Suppressor macrophage treated with lipopolysaccharide for 4 hours (primary cell): Measurements from ENCODE around the gene MCC.
A peak's percentile ranks its signal among the peaks of the same experiment; 100 is the strongest.

Experiments
- DNase-seq: peaks from one replicate; pipeline ENCODE4 v3.0.0-alpha.2; 2020

Gene MCC

DNA sequence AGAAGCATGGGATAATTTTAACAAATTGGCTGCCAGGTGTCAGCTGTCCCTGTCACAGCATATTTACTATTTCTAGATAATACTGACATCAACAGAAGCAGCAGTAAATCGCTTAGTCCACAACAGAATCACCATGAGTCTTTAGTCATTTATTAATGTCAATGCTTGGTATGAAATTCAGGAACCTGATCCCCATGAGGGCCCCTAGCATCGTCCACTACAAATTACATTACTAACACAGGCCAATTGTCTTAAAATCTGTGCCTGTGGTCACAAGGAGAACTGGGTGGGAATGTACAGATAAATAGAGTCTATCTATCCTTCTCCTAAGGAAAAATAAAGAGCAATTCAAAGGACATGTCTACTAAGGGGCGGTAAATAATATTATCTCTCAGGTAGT is 129.6 kb downstream of the MCC start:
- no peak for DNase-seq

DNA sequence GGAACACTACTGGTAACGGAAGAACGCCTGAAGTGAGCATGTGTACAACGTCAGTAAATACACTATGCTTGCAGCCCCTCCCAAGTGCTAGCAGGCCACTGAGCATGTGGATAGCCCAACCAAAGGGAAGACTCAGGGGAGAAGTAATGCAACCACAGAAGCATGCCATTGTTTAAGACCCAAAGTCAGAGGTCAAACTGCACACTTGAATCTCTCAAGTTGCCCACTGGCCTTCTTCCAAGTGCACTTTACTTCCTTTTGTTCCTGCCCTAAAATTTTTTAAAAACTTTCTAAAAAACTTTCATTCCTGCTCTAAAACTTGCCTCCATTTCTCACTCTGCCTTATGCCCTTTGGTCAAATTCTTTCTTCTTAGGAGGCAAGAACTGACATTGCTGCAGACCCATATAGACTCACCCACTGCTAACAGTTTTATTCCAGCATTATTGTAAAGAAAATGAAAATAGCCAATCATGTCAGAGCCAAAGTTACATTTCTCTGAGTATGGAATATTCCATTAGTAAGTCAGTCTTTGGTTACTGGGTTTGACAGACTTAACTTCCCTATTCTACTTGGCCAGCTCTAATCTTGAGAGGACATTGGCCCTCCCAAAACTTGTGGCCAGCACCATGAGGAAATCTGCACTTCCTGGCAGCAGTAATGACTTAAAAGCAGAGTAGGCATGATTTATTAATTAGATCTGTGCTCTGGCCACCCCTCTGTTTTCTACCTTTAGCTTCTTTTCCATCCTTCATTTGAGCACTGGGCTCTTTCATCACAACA is 130.4 kb downstream of the MCC start:
- DNase-seq, result peak; percentile 42

DNA sequence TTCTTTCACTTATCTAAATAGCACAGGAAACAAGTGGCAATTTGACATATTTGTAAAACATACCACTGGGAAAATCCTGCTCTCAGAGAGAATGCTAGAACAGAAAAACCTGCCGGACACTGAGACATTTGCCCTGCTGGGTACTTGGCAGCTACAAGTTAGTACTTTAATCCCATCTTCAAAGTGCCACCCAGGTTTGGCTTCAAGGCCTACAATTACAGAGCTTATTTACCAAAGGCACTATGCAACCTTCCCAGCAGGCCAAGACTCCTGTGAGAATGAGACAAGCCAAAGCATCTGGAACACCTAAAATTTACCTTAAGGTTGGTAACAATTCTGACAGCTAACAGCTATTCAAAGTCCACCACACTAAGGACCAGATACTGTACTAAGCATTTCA is 131.8 kb downstream of the MCC start:
- no peak for DNase-seq

DNA sequence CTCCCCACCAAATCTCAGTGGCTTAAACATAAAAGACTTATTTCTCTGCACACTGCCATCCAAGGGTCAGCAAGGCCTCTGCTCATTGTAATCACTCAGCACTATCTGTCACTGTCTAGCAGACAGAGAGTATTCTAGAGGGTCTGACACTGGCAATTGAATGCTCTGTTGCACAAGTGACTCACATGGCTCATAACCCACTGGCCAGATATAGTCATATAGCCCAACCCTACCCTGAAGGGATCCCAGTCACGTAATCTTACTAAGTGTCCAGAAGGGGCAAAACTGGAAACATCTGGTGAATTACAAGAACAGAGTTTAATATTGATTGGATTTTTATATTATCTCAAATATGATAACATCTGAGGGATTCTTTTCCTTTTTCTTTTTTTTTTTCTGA is 134.2 kb downstream of the MCC start:
- DNase-seq, result no peak

DNA sequence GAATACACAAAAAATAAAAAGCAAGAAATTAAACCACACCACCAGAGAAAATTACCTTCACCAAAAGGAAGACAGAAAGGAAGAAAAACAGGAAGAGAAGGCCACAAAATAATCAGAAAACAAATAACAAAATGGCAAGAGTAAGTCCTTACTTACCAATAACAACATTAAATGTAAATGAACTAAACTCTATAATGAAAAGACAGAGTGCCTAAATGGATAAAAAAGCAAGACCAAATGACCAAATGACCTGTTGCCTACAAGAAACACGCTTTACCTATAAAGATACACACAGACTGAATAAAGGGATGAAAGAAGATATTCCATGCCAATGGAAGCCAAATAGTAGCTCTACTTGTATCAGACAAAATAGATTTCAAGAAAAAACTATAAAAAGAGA is 140.7 kb downstream of the MCC start:
- DNase-seq, result no peak

DNA sequence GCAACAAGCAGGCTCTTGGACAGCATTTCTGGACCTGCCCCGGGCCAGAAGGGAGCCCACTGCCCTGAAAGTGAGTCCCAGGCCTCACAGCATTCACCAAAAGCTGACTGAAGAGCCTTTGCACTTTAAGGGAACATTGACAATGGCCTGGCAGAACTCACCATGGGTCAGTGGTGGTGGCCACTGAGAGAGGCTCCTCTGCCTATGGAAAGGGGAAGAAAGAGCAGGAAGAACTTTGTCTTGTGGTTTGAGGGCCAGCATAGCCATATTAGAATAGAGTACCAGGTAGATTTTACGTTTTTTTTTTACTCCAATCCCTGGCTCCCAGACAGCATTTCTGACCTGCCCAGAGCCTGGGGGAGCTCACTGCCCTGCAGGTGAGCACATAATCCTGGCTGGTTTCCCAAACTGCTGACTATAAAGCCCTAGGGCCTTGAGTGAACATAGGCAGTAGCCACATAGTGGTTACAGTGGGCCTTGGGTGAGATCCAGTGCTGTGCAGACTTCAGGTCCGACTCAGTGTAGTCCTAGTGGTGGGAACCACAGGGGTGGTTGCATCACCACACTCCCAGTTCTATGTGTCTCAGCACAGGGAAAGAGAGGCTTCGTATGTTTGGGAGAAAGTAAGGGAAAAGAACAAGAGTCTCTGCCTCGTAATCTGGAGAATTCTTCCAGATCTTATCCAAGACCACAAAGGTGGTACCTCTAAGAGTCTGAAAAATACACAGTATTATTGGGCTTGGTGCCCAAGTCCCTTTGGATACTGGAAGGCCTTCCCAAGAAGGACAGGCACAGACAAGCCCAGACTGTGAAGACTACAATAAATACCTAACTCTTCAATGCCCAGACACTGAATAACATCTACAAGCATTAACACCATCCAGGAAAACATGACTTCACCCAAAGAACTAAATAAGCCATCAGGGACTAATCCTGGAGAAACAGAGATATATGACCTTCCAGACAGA is 143.0 kb downstream of the MCC start:
- DNase-seq, result no peak

DNA sequence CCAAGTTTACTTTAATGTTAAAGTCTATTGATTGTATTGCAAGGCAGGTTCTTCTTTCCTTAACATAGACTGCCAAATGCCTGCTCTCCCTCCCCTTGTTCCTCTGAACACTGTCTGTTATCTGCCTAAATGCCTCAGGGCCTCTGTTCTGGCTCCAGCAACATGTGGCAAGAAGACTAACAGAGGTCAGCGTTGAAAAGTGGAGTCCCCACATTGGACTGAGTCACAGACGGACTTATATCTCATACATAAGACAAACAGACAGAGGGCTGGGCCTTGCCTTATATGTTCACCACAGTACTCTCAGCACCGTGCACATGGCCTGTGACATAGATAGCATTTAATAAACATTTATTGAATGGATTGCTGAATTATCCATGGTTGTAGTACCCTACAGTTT is 144.9 kb downstream of the MCC start:
- no peak for DNase-seq

DNA sequence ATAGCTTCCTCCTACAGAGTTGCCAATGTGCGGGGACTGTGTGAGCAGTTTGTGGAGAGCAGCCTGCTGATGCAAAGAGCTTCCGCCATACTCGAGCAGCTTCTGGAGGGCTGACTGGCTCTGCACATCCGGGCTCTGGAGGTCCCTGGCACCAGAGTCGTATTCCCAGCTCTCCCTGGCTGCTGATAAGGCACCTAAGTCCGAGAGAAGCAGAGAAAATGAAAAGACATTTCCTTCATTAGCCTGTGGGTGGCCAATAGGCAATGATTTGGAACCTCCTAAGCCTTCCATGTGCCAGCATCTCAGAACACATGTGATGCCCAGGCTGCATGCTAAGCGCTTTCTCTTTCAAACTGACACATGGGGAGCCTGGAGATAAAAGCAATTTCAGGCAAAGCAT is 147.7 kb downstream of the MCC start:
- peak; percentile 24 for DNase-seq

DNA sequence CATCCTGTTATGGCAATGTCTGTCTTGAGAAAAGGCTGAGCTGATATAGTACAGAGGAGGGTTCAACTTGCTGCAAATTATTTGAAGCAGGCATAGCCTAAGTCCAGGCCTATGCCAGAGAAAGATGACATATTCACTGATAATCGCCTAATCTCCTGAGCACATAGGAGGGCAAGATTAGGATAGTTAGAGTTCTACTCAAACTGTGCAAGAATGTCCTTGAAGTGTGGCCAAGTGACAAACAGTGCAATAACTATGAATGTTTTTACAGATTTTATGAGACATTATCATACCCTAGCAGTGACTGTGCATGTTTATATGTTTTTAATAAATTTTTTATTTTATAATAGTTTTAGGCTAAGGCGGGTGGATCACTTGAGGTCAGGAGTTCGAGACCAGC is 149.6 kb downstream of the MCC start:
- DNase-seq, result no peak

DNA sequence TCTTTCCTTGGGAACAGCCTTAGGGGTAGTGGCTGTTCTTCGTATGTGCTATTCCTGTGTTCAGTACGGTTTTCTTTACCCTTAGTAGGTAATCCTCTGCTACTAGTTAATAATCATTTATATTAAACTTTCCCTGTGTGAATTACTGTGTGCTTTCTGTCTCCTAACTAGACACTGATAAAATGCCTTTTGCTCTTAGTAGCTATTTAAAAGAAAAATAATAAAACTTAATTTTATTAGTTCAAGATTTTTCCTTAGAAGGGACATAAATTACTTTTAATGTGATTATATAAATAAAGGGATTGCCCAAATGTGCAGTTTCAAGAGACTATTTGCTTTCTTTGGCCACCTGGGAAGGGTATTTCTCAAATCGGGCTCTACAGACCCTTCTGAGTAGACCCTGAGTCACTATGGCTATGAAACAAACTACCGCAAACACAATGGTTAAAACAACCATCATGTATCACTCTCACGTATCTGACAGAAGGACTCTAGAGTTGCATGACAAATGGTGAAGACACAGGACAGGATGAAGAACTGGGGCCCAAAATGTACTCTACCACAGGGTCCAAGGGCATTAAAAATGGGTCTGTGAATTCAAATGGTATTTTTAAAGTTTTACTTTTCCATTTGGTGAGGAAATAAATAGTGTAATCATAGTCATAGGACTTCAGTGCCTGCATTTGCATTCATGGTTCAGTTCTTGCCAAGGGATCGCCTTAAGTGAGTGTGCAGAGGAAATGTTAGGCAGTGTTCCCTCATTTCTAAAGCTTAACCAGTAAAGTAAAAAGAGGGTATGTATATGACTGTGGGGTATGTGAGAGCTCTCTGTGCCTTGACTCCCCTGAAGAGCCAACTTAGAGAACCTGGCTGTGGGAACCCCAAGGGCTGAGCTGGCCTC is 150.5 kb downstream of the MCC start:
- no peak for DNase-seq

DNA sequence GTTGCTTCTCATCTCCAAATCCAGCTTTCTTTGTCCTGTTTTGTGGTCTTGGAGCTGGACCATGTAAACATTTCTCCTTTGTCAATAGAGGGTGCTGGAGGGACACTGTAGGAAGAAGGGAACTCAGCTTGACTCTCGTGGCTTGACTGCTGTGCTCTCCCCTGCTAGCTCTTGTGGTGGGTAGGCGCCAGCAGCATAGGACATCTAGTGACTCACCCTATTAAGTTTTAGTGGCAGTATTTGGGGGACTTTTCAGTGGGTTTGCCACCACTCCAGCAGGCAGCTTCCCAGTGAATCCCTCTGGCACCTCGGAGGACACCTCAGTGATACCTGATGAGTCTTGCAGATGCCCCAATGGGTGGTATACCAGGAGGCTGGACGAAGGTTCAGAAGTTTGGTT is 151.3 kb downstream of the MCC start:
- DNase-seq, result peak; percentile 61

DNA sequence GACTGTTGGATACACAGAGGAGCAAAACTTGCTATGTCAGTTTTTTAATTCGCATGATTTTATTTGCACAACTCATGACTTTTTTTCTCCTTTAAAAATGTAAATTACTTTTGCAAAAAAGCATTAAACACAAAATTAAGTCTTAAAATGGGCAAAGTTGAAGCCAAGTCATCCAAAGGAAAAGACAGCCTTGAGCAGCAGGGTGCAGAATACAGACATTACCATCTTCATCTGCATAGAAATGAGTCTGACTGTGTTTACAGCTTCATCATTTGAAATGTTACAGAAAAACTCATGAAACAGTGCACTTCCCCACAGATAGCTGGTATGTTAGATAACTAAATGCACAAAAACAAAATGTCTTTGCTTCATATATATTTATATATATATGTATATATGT is 154.8 kb downstream of the MCC start:
- no peak for DNase-seq

DNA sequence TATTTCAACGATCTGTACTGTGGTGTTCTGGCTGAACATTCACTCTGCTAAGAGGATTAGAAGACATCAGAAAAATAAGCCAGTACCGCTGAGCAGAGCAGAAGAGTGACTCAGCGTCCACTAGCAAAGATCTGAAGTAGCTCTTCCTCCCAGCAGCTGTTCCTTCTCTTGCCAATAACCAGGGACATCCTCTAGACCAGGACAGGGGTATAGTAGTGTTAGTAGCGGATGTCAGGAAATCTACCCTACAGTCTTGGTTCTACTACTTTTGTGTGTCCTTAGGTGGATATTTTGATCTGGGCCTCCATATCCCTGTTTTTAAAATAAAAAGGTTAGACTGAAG is 157.1 kb downstream of the MCC start:
- DNase-seq, result peak; percentile 32

DNA sequence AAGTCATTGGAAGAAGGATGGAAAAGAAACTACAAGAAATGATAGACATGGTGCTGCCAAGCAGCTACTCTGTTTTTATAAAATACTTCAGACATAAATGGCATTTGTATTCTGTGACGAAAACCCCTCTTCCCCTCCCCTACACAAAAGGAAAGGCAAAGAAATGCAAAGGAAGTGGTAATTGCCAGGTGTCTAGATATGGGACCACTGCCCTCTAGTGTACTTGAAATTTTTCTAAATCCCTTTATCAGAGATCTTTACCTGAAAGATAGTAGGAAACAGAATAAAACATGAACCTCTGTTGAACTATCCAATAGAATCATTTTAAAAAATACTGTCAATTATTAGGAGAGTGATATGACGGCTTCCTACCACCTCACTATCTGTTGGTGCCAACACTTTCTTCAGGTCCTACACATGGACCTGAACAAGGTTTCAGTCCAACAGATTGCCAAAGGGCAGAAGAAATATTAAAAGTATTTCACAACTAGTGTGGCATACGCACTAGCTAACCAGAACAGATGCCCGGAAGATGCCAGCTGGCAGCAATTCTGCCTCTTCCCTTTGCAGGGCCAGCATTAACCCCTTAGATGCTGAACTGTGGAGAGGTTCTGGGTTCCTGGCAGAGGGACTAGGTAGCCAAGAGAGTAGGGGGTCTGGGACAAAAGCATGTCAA is 157.6 kb downstream of the MCC start:
- peak; percentile 25 for DNase-seq

DNA sequence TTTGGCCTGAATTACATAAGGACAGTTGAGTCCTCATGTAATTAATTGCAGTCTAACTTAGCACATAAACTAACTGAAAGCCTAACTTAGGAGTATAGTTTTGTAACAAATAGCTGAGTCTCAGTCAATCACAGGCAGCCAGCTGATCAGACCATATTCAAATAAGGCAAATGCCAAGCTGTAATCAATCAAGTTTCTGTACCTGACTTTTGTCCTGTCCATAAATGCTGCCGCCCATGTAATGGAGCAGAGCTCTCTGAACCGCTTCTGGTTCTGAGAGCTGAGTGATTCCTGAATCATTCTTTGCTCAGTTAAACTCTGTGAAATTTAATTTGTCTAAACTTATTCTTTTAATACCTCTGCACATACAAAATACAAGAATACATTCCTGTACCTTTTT is 158.3 kb downstream of the MCC start:
- DNase-seq, result no peak

DNA sequence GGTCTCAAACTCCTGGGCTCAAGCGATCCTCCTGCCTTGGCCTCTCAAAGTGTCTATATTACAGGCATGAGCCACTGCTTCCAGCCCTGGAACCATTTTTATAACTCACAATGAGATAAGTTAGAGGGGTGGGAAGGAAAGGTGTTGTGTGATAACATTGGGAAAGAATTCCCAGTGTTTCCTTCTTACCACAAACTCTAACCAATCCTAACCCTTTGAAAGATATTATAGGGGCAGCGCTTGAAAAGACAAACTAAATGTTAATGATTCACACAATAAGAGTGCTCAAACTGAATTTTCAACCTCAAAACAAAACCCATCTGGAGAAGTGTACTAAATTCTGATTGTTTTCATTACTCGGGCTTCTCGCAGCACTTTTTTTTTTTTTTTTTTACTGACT is 163.2 kb downstream of the MCC start:
- no peak for DNase-seq

DNA sequence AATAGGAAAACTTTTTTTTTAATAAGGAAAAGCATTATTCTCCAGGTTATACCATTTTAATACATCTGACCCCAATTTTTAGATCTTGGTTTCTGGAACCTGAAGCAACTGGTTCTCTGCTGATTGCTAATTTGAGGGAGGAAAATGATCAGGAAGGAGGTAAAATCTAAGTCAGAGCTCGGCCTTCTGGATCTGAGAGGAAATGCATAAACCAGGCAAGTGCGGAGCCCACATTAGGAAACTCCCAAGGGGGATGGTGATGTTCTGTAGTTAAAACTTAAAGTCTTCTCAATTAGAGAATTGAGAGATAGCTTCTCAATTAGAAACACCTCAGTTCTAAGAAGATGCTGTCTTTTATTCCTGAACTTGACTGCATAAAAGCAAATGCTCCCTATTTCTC is 167.0 kb downstream of the MCC start:
- DNase-seq, result no peak

DNA sequence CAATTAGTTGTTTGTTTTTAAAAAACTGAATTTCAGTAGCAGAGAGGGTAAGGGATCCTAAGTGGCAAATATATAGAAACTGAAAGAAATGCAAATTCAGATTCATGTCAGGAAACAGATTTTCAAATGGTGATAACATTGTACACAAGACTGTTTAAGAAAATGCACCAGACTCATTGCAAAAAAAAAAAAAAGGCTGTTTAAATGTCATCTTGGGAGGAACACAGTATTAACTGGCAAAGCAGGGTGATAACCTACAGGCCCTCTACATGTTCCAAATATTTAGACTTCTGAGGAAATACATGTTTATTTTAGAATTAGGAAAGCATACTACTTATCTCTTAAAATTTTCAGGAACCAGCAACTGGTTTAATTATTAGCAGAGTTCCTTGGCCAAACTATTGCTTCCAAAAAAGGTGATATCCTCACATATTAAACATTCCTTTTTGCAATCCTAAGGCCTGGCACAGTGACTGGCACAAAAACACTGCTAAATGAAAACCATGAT is 167.9 kb downstream of the MCC start:
- DNase-seq, result no peak

DNA sequence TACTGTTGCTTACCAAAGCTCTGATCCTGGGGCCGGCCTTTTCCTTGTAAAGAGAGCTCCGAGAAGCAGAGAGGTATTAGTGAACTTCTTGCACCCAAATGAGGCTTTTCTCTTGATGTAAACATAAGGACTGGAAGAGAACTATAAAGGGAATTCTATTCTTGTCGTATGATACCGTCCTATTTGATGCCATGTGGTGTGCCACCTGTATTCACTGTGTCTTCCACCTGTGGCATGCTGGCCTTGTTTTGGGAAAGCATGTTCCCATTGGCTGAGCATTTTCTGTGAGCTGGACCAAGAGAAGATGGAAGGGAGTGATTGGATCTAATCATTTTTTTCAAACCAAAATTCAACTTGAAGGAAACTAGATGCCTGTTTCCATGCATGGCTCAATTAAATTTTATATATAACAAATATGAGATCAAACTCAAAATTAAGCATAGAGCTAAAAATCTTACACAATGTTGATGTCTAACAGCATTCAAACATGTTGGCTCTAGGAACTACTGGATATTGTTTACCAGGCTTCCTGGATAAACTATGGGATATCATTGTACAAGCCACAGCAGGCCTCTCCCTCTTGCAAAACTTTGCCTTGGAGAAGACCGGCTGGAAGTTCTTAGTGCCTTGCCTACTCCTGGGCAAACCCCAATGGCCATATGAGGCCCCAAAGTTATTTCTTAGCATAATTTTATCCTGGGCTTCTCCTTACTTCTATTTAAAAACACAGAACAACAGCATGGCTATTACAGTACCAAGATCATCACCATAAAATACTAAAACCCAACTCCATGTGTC is 168.8 kb downstream of the MCC start:
- no peak for DNase-seq

DNA sequence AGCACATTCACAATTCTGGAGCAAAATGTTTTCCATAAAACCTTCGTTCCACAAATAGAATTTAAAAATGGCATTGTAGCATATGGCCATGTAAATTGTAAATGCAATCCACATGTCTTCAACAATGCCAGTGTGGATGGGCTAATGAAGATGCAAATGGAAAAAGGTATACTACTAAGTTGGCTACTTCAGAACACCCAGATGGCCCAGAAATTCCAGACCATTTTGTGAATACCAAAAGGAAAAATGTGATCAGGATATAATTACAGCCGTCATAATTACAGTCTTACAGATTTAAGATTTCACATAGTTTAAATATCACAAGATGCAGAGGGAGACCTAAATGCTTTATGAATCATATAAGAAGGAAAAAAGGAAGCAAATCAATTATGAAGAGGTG is 170.6 kb downstream of the MCC start:
- no peak for DNase-seq

DNA sequence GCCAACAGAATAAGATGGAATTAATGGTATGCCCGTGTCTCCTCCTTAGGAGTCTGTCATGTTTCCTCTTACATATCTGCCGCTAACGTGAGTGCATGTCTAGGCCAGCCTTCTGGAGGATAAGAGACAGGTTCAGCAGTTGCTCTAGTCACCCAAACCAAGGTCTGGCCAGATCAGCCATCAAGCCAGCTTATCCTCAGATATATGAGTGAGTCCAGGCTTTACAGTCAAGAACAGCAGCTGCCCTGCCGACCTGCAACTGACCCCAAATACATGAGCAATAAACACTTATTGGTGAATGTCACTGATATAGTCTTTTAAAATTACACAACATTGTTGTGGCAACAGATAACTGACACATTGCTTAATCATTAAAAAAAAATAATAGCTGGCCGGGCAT is 177.0 kb downstream of the MCC start:
- no peak for DNase-seq

DNA sequence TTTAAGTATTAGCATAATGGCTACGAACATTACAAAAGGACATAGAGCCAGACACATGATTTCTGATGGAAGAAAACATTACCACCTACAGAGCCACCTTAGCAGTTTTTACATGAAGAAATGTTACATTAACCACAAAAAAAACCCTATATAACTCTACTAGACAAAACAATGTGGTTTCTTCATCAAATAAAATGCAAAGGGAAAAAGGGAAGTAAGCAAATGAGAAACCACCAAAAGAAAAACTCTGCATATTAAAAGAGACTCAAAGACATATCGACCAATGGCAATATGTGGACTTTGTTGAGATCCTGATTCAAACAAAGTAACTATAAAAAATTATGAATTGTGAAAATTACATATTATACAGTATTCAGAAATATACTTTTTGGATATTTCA is 186.1 kb downstream of the MCC start:
- DNase-seq, result no peak
